Renal pelvis (tissue), 4 donors: ENCODE results near the gene SRCIN1. TPM values are rescaled to one million over a fixed set of nuclear protein-coding genes. Genes with fewer than 3 reads are reported as not detected.

ENCODE experiments used
- DNase-seq: peaks from one replicate; pipeline ENCODE4 v3.0.0-alpha.2; 2013
- polyA plus RNA-seq, 3 donors: library from polyadenylated mRNA; unstranded; fragments of 120-200 nt; gene quantifications; one replicate each; pipeline ENCODE4 v1.2.1, GENCODE V29; 2013; ENCODE audit not compliant: insufficient read length in 3 of 3

The SRCIN1 gene
- polyA plus RNA-seq, 3 donors: 4.2 to 6.7 (median 6.2) TPM

DNA sequence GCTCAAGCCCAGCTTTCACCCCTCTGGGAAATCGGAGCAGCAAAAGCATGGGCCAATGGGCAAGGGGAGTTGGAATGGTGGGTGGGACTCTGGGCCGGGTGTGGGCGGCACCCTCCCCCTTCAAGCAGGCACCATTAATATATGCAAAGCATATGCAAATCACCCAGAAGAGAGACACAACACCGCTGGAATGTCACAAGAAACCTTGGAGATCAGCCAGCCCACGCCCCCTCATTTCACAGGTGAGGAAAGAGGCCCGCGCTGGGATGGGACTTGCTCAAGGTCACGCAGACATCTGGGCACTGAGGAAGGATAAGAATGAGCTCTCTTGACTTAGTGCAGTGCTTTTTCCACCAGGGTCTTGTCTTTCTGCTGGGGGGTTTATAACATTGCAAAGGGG lies 4.8 kb downstream of the SRCIN1 start:
- DNase-seq: no peak

GRCh38 chr17:38600416-38600815 lies 5.3 kb downstream of the SRCIN1 start:
- no peak for DNase-seq

DNA sequence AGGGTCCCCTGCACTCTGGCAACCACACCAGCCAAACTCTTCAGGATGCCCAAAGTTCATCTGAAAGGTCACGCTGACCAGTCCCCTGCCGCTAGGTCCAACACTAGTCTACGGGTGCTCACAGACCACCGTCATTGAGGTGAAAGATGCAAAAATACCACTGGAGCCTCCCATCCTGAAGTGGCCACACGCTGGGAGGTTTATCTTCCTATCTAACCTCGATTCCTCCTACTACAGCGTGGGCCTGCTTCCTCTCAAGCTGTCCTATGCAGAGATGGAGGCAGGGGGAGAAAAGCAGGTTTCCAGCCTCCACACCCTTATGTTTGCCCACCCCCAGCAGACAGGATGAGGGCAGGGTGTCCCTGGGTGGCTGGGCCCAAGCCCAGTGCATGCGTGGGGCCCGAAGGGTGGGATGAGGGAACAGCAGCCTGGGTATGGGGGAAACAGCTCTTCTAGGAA lies 6.3 kb downstream of the SRCIN1 start:
- no peak for DNase-seq

- no peak for DNase-seq
These were observed 6.8 kb downstream of the SRCIN1 start for GRCh38 chr17:38598995-38599394.

DNA sequence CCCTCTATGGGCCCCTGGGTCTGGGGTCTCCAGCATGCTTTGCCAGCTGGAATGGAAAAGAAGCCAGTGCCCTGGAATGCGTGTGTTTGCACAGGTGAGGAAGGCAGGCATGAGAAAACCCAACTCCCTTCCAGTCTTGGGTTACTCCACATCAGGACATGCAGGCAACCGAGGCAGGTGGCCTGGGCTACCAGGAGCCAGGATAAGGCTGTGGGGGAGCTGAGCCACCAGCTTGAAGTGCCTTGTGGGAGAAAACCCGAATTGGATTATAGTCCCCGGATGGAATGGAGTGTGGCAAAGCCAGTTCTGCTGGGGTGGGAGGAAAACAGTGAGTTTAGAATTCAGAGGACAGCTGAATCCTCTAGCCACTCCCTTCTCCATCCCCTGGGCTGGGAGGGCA lies 7.2 kb downstream of the SRCIN1 start:
- peak; percentile 81 for DNase-seq

GRCh38 chr17:38597375-38597774 lies 8.4 kb downstream of the SRCIN1 start:
- no peak for DNase-seq

DNA sequence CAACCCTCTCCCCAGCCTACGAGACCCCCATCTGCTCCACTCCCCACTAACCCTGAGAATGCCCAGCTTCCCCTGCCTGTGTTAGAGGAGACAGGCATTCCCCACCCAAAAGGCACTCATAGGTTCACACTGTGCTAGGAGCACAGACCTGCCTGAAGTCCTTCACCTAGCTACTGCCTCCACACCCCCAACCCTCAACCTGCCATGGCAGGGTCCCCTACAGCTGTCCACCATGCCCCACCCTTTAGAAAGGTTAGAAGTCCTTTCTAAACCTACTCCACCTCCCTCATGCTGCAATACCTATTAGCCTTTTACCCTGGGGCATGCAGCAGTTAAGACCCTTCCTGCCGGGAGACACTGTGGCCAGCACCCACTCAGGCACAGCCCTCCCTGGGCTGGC lies 9.1 kb downstream of the SRCIN1 start:
- no peak for DNase-seq

GRCh38 chr17:38595892-38596291 lies 9.9 kb downstream of the SRCIN1 start:
- DNase-seq: no peak

DNA sequence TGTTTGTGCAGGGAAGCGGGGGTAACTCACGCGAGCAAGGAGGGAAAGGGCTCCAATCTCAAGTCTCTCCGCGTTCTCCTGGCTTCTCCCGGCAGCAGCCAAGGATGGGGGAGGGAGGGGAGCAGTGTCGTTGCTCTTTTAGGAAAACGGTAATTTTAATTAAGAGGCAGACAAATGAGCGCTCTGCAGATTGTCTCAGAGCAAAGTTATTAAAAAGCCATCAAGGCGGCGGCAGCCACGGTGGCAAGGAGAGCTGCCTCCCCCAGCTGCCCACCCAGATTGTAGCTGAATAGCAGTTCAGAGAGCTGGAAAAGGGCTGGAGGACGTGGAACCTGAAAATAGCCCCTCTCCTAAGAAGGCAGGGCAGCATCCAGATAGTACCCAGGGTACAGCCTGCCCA lies 11.6 kb downstream of the SRCIN1 start:
- no peak for DNase-seq

- DNase-seq: no peak
These were observed 13.3 kb downstream of the SRCIN1 start for GRCh38 chr17:38592487-38592886.

GRCh38 chr17:38591759-38592241 lies 14.0 kb downstream of the SRCIN1 start:
- DNase-seq: no peak

DNA sequence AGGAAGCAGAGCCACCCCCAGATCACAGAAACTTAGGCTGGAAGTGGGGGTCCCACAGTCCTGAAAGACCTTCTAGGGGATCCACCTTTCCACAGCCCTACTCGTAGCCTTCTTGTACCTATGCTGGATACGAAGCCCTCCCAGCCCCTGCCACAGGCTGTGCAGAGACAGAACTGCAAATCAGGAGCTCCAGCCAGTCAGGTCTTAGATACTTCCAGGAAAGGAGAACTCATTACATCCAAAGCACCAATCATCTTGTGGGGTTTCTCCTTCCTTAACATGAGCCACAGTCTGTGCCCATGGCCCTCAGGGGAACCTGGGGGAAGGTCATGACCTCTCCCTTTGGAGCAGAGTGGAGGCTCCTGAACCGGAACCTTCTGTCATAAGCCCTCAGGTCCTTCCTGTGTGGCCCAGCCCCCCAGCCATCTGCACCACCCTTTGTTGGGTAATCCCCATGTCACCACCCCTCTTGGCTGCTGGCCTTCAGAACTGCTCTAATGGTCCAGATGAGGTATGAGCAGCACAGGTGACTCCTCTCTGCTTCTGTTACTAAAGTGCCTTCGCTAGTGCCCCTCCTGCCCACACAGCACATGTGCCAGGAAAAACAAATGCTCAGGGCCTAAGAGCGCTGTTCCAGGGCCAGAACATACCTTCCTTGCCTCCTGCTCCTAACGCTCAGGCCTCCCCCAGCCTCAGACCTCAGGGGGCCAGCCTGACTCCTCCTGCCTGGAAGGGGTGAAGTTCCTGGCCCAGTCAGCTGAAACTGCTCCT lies 14.6 kb downstream of the SRCIN1 start:
- no peak for DNase-seq

DNA sequence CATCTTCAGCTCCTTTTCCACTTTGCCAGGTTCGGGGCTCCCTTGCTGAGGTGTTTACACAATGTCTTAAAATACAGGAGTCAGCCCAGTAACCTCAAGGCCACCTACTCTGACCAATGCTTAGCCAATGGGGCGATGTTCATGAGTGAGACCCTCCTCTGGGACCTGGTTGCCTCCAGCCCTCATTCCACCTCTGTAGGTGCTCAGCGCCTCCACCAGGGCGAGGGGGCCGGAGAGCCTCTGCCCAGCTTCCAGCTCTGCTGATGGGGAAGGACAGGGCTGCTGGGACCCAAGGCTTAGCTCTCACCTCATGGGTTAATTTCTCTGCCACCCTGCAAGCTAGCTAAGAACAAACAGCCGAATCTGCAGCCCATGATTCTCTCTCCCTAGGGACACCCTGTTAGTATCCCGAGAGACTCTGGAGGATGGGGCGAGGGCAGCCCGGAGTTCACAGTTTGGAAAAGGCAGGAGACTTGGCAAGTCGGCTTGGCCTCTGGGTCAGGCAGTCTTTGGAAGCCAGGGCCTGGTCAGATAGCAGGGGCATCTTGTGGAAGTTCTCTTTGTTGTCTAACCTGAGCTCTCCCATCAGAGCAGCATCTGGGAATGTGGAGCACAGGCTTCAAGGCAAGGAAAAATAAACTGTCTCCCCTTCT lies 16.2 kb downstream of the SRCIN1 start:
- no peak for DNase-seq

- no peak for DNase-seq
These were observed 17.0 kb downstream of the SRCIN1 start for GRCh38 chr17:38588788-38589174.

- no peak for DNase-seq
These were observed 17.6 kb downstream of the SRCIN1 start for GRCh38 chr17:38587947-38588787.

DNA sequence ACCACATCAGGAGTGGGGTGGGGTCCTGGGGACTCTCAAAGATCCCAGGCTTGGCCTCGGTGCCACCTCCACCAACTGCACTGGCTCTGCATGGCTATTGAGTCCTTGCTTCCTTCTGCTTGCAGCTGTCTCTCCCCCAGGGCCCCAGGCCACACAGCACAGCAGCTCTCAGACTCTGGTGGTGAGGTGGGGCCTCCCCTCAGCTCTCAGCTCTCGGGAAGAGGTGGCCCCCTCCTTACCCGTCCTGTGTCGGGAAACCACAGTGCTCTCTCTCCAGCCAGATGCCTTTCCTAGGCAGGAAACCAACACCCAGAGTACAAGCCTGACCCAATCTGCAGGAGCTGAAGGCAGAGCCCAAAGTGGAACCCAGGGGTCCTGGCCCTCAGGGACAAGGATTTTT lies 18.5 kb downstream of the SRCIN1 start:
- DNase-seq: no peak

DNA sequence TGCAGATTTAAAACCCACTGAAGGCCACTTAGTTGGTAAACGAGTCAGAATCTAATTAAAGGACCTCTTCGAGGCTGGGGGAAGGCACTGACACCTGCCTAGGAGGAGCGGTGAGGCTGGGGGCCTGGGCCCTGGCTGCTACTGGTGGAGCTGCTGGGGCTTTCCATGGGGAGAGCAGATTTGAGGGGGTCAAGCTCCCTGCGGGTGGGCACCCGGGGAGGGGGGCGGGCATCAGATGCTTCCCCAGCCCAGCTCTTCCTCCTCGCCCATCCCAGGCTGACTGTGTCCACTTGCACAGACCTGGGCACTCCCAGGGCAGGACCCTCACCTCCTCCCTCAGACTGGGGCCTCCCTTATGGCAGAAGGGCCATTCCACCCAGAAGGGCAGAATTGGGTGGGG lies 19.0 kb downstream of the SRCIN1 start:
- DNase-seq: no peak

DNA sequence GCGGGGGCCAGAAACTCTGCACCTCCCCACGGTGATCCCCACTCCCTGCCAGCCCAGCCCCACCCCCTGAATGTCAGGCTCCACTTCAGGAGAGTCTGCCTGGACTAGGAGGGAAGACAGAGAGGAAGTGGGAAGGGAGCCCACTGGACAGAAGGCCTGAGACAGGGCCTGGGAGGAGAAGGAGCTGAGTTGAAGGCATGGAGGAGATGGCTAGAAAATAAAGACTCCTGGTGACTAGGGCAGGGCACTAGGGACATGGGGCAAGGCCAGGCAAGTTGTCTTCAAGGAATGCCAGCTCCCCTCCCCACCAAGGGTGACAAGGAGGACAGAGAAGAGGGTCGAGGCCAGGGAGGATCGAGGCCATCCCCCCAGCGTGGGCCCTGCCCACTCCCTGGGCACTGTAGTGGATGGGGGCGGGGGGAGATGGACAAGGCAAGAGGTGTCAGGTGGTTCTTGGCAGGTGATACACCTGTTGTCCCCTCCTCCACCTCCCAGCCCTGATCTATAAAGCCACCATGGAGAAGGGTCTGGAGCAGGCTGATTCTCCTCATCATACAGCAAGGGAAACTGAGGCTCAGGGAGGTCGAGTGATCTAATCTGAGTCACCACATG lies 19.7 kb downstream of the SRCIN1 start:
- DNase-seq: no peak

- no peak for DNase-seq
These were observed 20.5 kb downstream of the SRCIN1 start for GRCh38 chr17:38585056-38585917.

- no peak for DNase-seq
These were observed 21.3 kb downstream of the SRCIN1 start for GRCh38 chr17:38584350-38584925.
